Midbrain (tissue), 1 donor: Measurements from ENCODE around the gene SETD1A.
A peak's percentile ranks its signal among the peaks of the same experiment; 100 is the strongest.

Experiments used
- DNase-seq: peaks from one replicate; lab custom pipeline; 2025; lab: John Stamatoyannopoulos, UW

Gene SETD1A

GRCh38 chr16:30953511-30954124 lies 3.9 kb upstream of the SETD1A start:
- DNase-seq = peak; percentile 58

- DNase-seq = no peak
These were observed 2.6 kb upstream of the SETD1A start for GRCh38 chr16:30954993-30955392.

- DNase-seq = peak; percentile 84
These were observed 726 bp upstream of the SETD1A start for GRCh38 chr16:30956601-30957455.

- DNase-seq = peak; percentile 45
These were observed 873 bp downstream of the SETD1A start for GRCh38 chr16:30958175-30959079.

- DNase-seq = no peak
These were observed 3.8 kb downstream of the SETD1A start for GRCh38 chr16:30961384-30961783.

- no peak for DNase-seq
These were observed 6.5 kb downstream of the SETD1A start for GRCh38 chr16:30963925-30964511.

- DNase-seq = no peak
These were observed 7.1 kb downstream of the SETD1A start for GRCh38 chr16:30964574-30965226.

GRCh38 chr16:30965436-30965835 lies 7.9 kb downstream of the SETD1A start:
- no peak for DNase-seq

- DNase-seq = no peak
These were observed 8.6 kb downstream of the SETD1A start for GRCh38 chr16:30966033-30966619.

GRCh38 chr16:30967795-30968194 lies 10.2 kb downstream of the SETD1A start:
- no peak for DNase-seq

- DNase-seq = no peak
These were observed 11.8 kb downstream of the SETD1A start for GRCh38 chr16:30969246-30969842.

- no peak for DNase-seq
These were observed 13.7 kb downstream of the SETD1A start for GRCh38 chr16:30971298-30971697.

GRCh38 chr16:30972872-30973271 lies 15.3 kb downstream of the SETD1A start:
- no peak for DNase-seq

GRCh38 chr16:30974348-30974747 lies 16.8 kb downstream of the SETD1A start:
- no peak for DNase-seq

GRCh38 chr16:30976486-30976885 lies 18.9 kb downstream of the SETD1A start:
- DNase-seq = no peak

- no peak for DNase-seq
These were observed 19.9 kb downstream of the SETD1A start for GRCh38 chr16:30977502-30977901.

- no peak for DNase-seq
These were observed 21.8 kb downstream of the SETD1A start for GRCh38 chr16:30979170-30980022.

- DNase-seq = no peak
These were observed 22.4 kb downstream of the SETD1A start for GRCh38 chr16:30980023-30980371.

GRCh38 chr16:30980434-30980833 lies 22.9 kb downstream of the SETD1A start:
- DNase-seq = no peak

- DNase-seq = no peak
These were observed 23.4 kb downstream of the SETD1A start for GRCh38 chr16:30980959-30981358.
